AG04450 (cell line): Measurements from ENCODE around the gene SLC41A3. TPM values are rescaled to one million over a fixed set of nuclear protein-coding genes. Genes with fewer than 3 reads are reported as not detected.

Source experiments
- CTCF ChIA-PET: fragments of 300-600, 350-600 bp; formaldehyde crosslinking; extraction: SDS; loops from one replicate; lab custom pipeline; 2022; ENCODE audit warnings: antibody characterized with exemption, inconsistent platforms; lab: Charles Lee
- POLR2A ChIA-PET: fragments of 350-600 bp; formaldehyde crosslinking; extraction: SDS; loops from one replicate; lab custom pipeline; 2021; ENCODE audit warnings: antibody characterized with exemption, inconsistent platforms; lab: Yijun Ruan, JAX
- DNase-seq: peaks from one replicate; pipeline ENCODE4 v3.0.0-alpha.2; 2011; ENCODE audit warnings: low read depth, low spot score
- H3K27ac ChIP-seq: one replicate; pipeline ENCODE4 v1.5.1; 2012; ENCODE audit warnings: low read depth, low read length, control low read depth
- H3K27me3 ChIP-seq: one replicate; pipeline ENCODE4 v1.6.0; 2012; ENCODE audit warnings: low read length; ENCODE audit not compliant: control insufficient read depth, insufficient read depth
- H3K4me3 ChIP-seq: 2 replicates; pipeline ENCODE4 v1.5.1; 2011; ENCODE audit warnings: mild to moderate bottlenecking, low read depth, low read length, control low read depth
- H3K9me3 ChIP-seq: 2 replicates; pipeline ENCODE4 v1.5.1; 2012; ENCODE audit warnings: low read length; ENCODE audit not compliant: control insufficient read depth, insufficient read depth
- polyA plus RNA-seq: library from polyadenylated mRNA; depleted of rRNA; stranded (reverse); fragments of >200 nt; gene quantifications from 2 replicates; pipeline ENCODE4 v1.2.3, GENCODE V29; 2011
- TF ChIP-seq, protein P1 (sequence below): IDR thresholded peaks from 2 replicates; pipeline ENCODE4 v1.5.1; 2011; ENCODE audit warnings: low read depth, low read length, control low read depth, inconsistent platforms

Gene SLC41A3
- polyA plus RNA-seq, 1 experiment = 36.9 TPM

- DNase-seq = no peak
- Histone ChIP-seq H3K27ac (no peak overlapping the region), H3K9me3 (no peaks in the 10 kb centered on the region; the same call in 1 of the 2 replicates), H3K4me3 (no peak overlapping the region), H3K27me3 (no peaks in the 10 kb centered on the region)
- ChIA-PET POLR2A (no interaction called here), CTCF (interaction anchor here (1.1 kb wide), 1 partner anchor 19 kb away, joined by 3 read pairs; no protein-coding TSS in a partner anchor)
- TF ChIP-seq, protein P1, sequence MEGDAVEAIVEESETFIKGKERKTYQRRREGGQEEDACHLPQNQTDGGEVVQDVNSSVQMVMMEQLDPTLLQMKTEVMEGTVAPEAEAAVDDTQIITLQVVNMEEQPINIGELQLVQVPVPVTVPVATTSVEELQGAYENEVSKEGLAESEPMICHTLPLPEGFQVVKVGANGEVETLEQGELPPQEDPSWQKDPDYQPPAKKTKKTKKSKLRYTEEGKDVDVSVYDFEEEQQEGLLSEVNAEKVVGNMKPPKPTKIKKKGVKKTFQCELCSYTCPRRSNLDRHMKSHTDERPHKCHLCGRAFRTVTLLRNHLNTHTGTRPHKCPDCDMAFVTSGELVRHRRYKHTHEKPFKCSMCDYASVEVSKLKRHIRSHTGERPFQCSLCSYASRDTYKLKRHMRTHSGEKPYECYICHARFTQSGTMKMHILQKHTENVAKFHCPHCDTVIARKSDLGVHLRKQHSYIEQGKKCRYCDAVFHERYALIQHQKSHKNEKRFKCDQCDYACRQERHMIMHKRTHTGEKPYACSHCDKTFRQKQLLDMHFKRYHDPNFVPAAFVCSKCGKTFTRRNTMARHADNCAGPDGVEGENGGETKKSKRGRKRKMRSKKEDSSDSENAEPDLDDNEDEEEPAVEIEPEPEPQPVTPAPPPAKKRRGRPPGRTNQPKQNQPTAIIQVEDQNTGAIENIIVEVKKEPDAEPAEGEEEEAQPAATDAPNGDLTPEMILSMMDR = no peak
Measured at GRCh38 chr3:126065876-126066275, 18.0 kb downstream of the SLC41A3 start.

- CTCF ChIA-PET = interaction anchor here (1.1 kb wide), 1 partner anchor 20 kb away, joined by 3 read pairs; no protein-coding TSS in a partner anchor
- Histone ChIP-seq H3K27ac (no peak overlapping the region), H3K9me3 (no peaks in the 10 kb centered on the region; the same call in 1 of the 2 replicates), H3K4me3 (no peak overlapping the region), H3K27me3 (no peaks in the 10 kb centered on the region)
- no peak for DNase-seq
- POLR2A ChIA-PET = no interaction called here
- TF ChIP-seq, protein P1 = no peak
Measured at GRCh38 chr3:126064627-126065258, 19.2 kb downstream of the SLC41A3 start.

- H3K27me3 ChIP-seq = no peaks in the 10 kb centered on the region
- POLR2A ChIA-PET = no interaction called here
- no peaks in the 10 kb centered on the region; the same call in 1 of the 2 replicates for H3K9me3 ChIP-seq
- TF ChIP-seq, protein P1 = no peak
- DNase-seq = no peak
- CTCF ChIA-PET = interaction anchor here (1.1 kb wide), 1 partner anchor 20 kb away, joined by 3 read pairs; the partner anchor contains the start of gene SLC41A3
- H3K27ac ChIP-seq = no peak overlapping the region
- H3K4me3 ChIP-seq = no peak overlapping the region
Measured at GRCh38 chr3:126063358-126063965, 20.5 kb downstream of the SLC41A3 start.

DNA sequence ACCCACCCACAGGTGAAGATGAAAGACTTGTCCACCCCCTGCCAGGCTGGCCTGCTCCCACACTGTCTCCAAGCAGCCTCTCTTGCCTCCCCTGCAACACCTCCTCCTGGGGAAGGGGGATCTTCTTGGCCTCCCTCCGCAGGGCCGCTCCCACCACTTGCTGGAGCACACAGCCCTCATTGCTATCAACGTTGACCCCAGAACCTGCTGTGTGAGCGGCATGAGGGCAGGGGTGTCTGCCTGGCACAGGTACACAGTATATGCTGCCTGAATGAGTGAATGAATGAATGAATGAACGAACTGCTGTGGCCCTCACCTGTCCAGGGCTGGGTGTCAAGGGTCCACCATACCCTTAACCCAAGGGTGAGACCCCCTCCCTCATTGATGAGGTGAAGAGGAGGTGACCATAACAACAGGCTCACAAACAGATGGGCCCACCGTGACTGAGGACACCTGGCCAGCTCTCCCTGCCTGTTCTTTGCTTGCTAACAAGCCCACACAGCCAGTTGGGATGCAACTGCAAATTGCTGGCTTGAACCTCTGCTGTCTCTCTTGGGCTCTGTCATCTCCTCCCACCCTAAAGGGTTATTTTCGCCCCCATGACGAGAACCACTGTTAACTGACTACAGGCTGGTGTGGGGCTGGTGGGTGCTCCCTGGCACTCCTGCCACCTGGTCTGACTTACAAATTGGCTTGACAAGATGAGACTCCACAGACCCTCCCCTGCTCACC lies 22.5 kb downstream of the SLC41A3 start:
- TF ChIP-seq, protein P1 = no peak
- CTCF ChIA-PET = no interaction called here
- POLR2A ChIA-PET = no interaction called here
- H3K27ac ChIP-seq = no peak overlapping the region
- H3K4me3 ChIP-seq = no peak overlapping the region
- H3K27me3 ChIP-seq = no peaks in the 10 kb centered on the region
- no peaks in the 10 kb centered on the region for H3K9me3 ChIP-seq
- DNase-seq = no peak
